ENCODE results near the gene UBE2A. TPM values are rescaled to one million over a fixed set of nuclear protein-coding genes. Genes with fewer than 3 reads are reported as not detected.

Gene UBE2A
- polyA plus RNA-seq, 1 experiment, result 66.5 TPM

GRCh38 chrX:119541188-119541587, 33.2 kb upstream of the UBE2A start:
- Histone ChIP-seq H3K27me3 (ENCODE audit: control insufficient read depth, insufficient read depth, low read length) (no peaks in the 10 kb centered on the region), H3K4me3 (ENCODE audit: low read depth, low read length) (no peak overlapping the region), H3K9me3 (ENCODE audit: control insufficient read depth, insufficient read depth, low read length) (no peaks in the 10 kb centered on the region), H3K27ac (ENCODE audit: low read depth, low read length) (peak overlapping the region; percentile 57)
- peak; percentile 37 for DNase-seq (ENCODE audit: low read depth, low spot score)
- TF ChIP-seq CTCF (IDR thresholded peaks at IDR 0.05; ENCODE audit: low read depth, low read length), result no peak
- CTCF ChIA-PET, result no interaction called here
- POLR2A ChIA-PET, result interaction anchor here (0.7 kb wide), 1 partner anchor 85 kb away, joined by 5 read pairs; no protein-coding TSS in a partner anchor

- no peaks in the 10 kb centered on the region for H3K9me3 ChIP-seq (ENCODE audit: control insufficient read depth, insufficient read depth, low read length)
- no peak overlapping the region for H3K4me3 ChIP-seq (ENCODE audit: low read depth, low read length)
- no peak overlapping the region for H3K27ac ChIP-seq (ENCODE audit: low read depth, low read length)
- DNase-seq (ENCODE audit: low read depth, low spot score), result no peak
- CTCF ChIA-PET, result no interaction called here
- POLR2A ChIA-PET, result interaction anchor here (0.6 kb wide), 1 partner anchor 242 kb away, joined by 3 read pairs; the partner anchor contains the start of gene RPL39
- H3K27me3 ChIP-seq (ENCODE audit: control insufficient read depth, insufficient read depth, low read length), result no peaks in the 10 kb centered on the region
- no peak for TF ChIP-seq CTCF (IDR thresholded peaks at IDR 0.05; ENCODE audit: low read depth, low read length)
Measured at GRCh38 chrX:119549327-119550016, 24.9 kb upstream of the UBE2A start.

- DNase-seq (ENCODE audit: low read depth, low spot score), result no peak
- POLR2A ChIA-PET, result no interaction called here
- TF ChIP-seq CTCF (IDR thresholded peaks at IDR 0.05; ENCODE audit: low read depth, low read length), result no peak
- CTCF ChIA-PET, result interaction anchor here (0.6 kb wide), 1 partner anchor 175 kb away, joined by 3 read pairs; no protein-coding TSS in a partner anchor
- Histone ChIP-seq H3K27me3 (ENCODE audit: control insufficient read depth, insufficient read depth, low read length) (no peaks in the 10 kb centered on the region), H3K27ac (ENCODE audit: low read depth, low read length) (no peak overlapping the region), H3K9me3 (ENCODE audit: control insufficient read depth, insufficient read depth, low read length) (no peaks in the 10 kb centered on the region), H3K4me3 (ENCODE audit: low read depth, low read length) (no peak overlapping the region)
Measured at GRCh38 chrX:119552508-119552907, 21.9 kb upstream of the UBE2A start.

- CTCF ChIA-PET, result interaction anchor here (0.6 kb wide), 1 partner anchor 147 kb away, joined by 3 read pairs; no protein-coding TSS in a partner anchor
- Histone ChIP-seq H3K4me3 (ENCODE audit: low read depth, low read length) (peak within 1 kb of the TSS; percentile 70), H3K27me3 (ENCODE audit: control insufficient read depth, insufficient read depth, low read length) (no peaks in the 10 kb centered on the region), H3K27ac (ENCODE audit: low read depth, low read length) (peak within 1 kb of the TSS; percentile 61), H3K9me3 (ENCODE audit: control insufficient read depth, insufficient read depth, low read length) (no peaks in the 10 kb centered on the region)
- POLR2A ChIA-PET, result interaction anchor here (1.1 kb wide), 1 partner anchor 10 kb away, joined by 5 read pairs; the partner anchor contains the start of gene UBE2A
- no peak for TF ChIP-seq CTCF (IDR thresholded peaks at IDR 0.05; ENCODE audit: low read depth, low read length)
- peak; percentile 63 for DNase-seq (ENCODE audit: low read depth, low spot score)
Measured at GRCh38 chrX:119565107-119565663, 9.2 kb upstream of the UBE2A start, which contains the start of gene STEEP1. STEEP1 (minus strand) TSS chrX:119565409; CDS start chrX:119565355, 54 bp downstream.

GRCh38 chrX:119570351-119570835, 4.0 kb upstream of the UBE2A start:
- POLR2A ChIA-PET, result no interaction called here
- Histone ChIP-seq H3K9me3 (ENCODE audit: control insufficient read depth, insufficient read depth, low read length) (no peaks in the 10 kb centered on the region), H3K4me3 (ENCODE audit: low read depth, low read length) (no peak overlapping the region), H3K27ac (ENCODE audit: low read depth, low read length) (no peak overlapping the region), H3K27me3 (ENCODE audit: control insufficient read depth, insufficient read depth, low read length) (no peaks in the 10 kb centered on the region)
- no peak for TF ChIP-seq CTCF (IDR thresholded peaks at IDR 0.05; ENCODE audit: low read depth, low read length)
- DNase-seq (ENCODE audit: low read depth, low spot score), result no peak
- CTCF ChIA-PET, result no interaction called here
